CD14-positive monocyte (primary cell): ENCODE results near the gene MAPK1. TPM values are rescaled to one million over a fixed set of nuclear protein-coding genes. Genes with fewer than 3 reads are reported as not detected.

Source experiments
- DNase-seq, 3 donors: peaks; one replicate each; pipeline ENCODE4 v3.0.0-alpha.2; 2011 to 2022
- H2AFZ ChIP-seq: 2 replicates; pipeline ENCODE4 v1.6.0; 2012; ENCODE audit warnings: mild to moderate bottlenecking, low read depth, low read length, inconsistent platforms; ENCODE audit not compliant: insufficient read depth, poor library complexity, severe bottlenecking
- H3K27ac ChIP-seq, 2 donors: 1 replicate in 1 of 2; 2 replicates in 1 of 2; pipeline ENCODE4 v1.5.1; 2012 to 2013; ENCODE audit warnings: low read length in 2 of 2, control low read depth in 1 of 2, inconsistent platforms in 1 of 2, low read depth in 1 of 2, mild to moderate bottlenecking in 1 of 2
- H3K27me3 ChIP-seq, 2 donors: one replicate each; pipeline versions ENCODE4 v1.6.0 to v1.6.1; 2011 to 2013; ENCODE audit warnings: low read length in 2 of 2; ENCODE audit not compliant: control insufficient read depth in 2 of 2, insufficient read depth in 2 of 2
- H3K36me3 ChIP-seq, 2 donors: replicated peaks in 1 of 2; 1 replicate in 1 of 2; 2 replicates in 1 of 2; pipeline versions ENCODE4 v1.5.1 to v1.6.1; 2012 to 2013; ENCODE audit warnings: low read length in 2 of 2, control low read depth in 1 of 2, inconsistent platforms in 1 of 2, mild to moderate bottlenecking in 1 of 2; ENCODE audit not compliant: insufficient read depth in 2 of 2, control insufficient read depth in 1 of 2
- H3K4me1 ChIP-seq, 2 donors: 1 replicate in 1 of 2; 2 replicates in 1 of 2; pipeline versions ENCODE4 v1.5.1 to v1.6.1; 2012 to 2013; ENCODE audit warnings: low read length in 2 of 2, control low read depth in 1 of 2, inconsistent platforms in 1 of 2, mild to moderate bottlenecking in 1 of 2, moderate library complexity in 1 of 2; ENCODE audit not compliant: insufficient read depth in 2 of 2, control insufficient read depth in 1 of 2
- H3K4me2 ChIP-seq: replicated peaks from 2 replicates; pipeline ENCODE3; 2012; ENCODE audit warnings: low read length, moderate library complexity, mild to moderate bottlenecking; ENCODE audit not compliant: poor library complexity, severe bottlenecking; ENCODE audit errors: extremely low read depth
- H3K4me3 ChIP-seq, 3 experiments: fragments of 200-600 bp in 1 of 3; sonication (generic) in 1 of 3; replicated peaks in 1 of 3; 1 replicate in 2 of 3; 2 replicates in 1 of 3; pipeline ENCODE4 v1.5.1; 2011 to 2013; ENCODE audit warnings: low read length in 3 of 3, mild to moderate bottlenecking in 3 of 3, control low read depth in 2 of 3, low read depth in 2 of 3, inconsistent platforms in 1 of 3, moderate library complexity in 1 of 3
- H3K79me2 ChIP-seq: 2 replicates; pipeline ENCODE4 v1.6.0; 2012; ENCODE audit warnings: mild to moderate bottlenecking, control low read depth, inconsistent platforms, low read length, moderate library complexity; ENCODE audit not compliant: insufficient read depth
- H3K9ac ChIP-seq: 2 replicates; pipeline ENCODE4 v1.6.0; 2017; ENCODE audit warnings: low read length, mild to moderate bottlenecking; ENCODE audit not compliant: insufficient read depth, poor library complexity, severe bottlenecking
- H3K9me3 ChIP-seq, 2 donors: replicated peaks in 1 of 2; 1 replicate in 1 of 2; 2 replicates in 1 of 2; pipeline versions ENCODE4 v1.5.1 to v1.6.1; 2012 to 2013; ENCODE audit warnings: low read length in 2 of 2, control low read depth in 1 of 2; ENCODE audit not compliant: control insufficient read depth in 1 of 2, insufficient read depth in 1 of 2
- H4K20me1 ChIP-seq: 2 replicates; pipeline ENCODE4 v1.6.0; 2012; ENCODE audit warnings: mild to moderate bottlenecking, low read length, control low read depth, moderate library complexity; ENCODE audit not compliant: insufficient read depth
- H3K27ac Mint-ChIP-seq, 7 donors: one replicate each; pipeline ENCODE4 v1.8.0; 2020; ENCODE audit warnings: mild to moderate bottlenecking in 7 of 7, mixed read lengths in 7 of 7, moderate library complexity in 6 of 7, inconsistent platforms in 2 of 7
- H3K27me3 Mint-ChIP-seq, 3 donors: one replicate each; pipeline ENCODE4 v1.8.0; 2021 to 2022; ENCODE audit warnings: low read depth in 3 of 3, mild to moderate bottlenecking in 3 of 3, mixed read lengths in 3 of 3, moderate library complexity in 3 of 3, inconsistent platforms in 1 of 3
- H3K36me3 Mint-ChIP-seq, 2 donors: one replicate each; pipeline ENCODE4 v1.8.0; 2020; ENCODE audit warnings: mixed read lengths in 2 of 2, inconsistent platforms in 1 of 2, mild to moderate bottlenecking in 1 of 2
- H3K4me1 Mint-ChIP-seq: one replicate; pipeline ENCODE4 v1.8.0; 2020; ENCODE audit warnings: mild to moderate bottlenecking, mixed read lengths
- H3K4me3 Mint-ChIP-seq, 2 donors: one replicate each; pipeline ENCODE4 v1.8.0; 2020; ENCODE audit warnings: mild to moderate bottlenecking in 2 of 2, mixed read lengths in 2 of 2, moderate library complexity in 1 of 2
- H3K9me3 Mint-ChIP-seq, 7 donors: one replicate each; pipeline ENCODE4 v1.8.0; 2020 to 2022; ENCODE audit warnings: mixed read lengths in 7 of 7, mild to moderate bottlenecking in 6 of 7, moderate library complexity in 6 of 7, inconsistent platforms in 2 of 7
- WGBS: methylation state at CpG from one replicate; pipeline ENCODE4 v1.1.5; 2013; ENCODE audit warnings: missing lambda C conversion rate; ENCODE audit not compliant: insufficient coverage; 5-methylcytosine and 5-hydroxymethylcytosine counted together
- intact Hi-C, 2 donors: fragments of 100-400 bp; cut with micrococcal nuclease; formaldehyde crosslinking; loops; one replicate each; pipeline versions ENCODE4 v1.15.0 to v1.15.1; 2023
- polyA plus RNA-seq, 3 donors: library from polyadenylated mRNA; depleted of rRNA in 1 of 3; unstranded in 2 of 3; stranded (reverse) in 1 of 3; fragments of 300-500 nt in 2 of 3; fragments of >200 nt in 1 of 3; fragmentation: Illumina TruSeq in 2 of 3; gene quantifications; 1 replicate in 2 of 3; 2 replicates in 1 of 3; pipeline ENCODE4 v1.2.3, GENCODE V29; 2012 to 2021
- TF ChIP-seq, protein P1 (sequence below): fragments of 200-600 bp; IDR thresholded peaks from one replicate; pipeline ENCODE4 v1.8.0; 2022; ENCODE audit warnings: antibody characterized with exemption, mild to moderate bottlenecking

MAPK1 gene
- polyA plus RNA-seq, 3 donors = 47.0 to 148 (median 118) TPM

- no peak overlapping the region for H3K4me3 ChIP-seq
- H2AFZ ChIP-seq = no peak overlapping the region
- Mint-ChIP-seq H3K36me3 (peaks cover 85 to 88% of the 10 kb centered on the region in 2 donors), H3K27me3 (no peaks in the 10 kb centered on the region), H3K4me1 (no peaks in the 10 kb centered on the region), H3K4me3 (no peak overlapping the region), H3K9me3 (no peaks in the 10 kb centered on the region), H3K27ac (peak overlapping the region in 5 of 7 donors; percentile 18 to 81 (median 31))
- no peaks in the 10 kb centered on the region for H3K4me1 ChIP-seq
- H3K4me2 ChIP-seq = no peak overlapping the region
- no peaks in the 10 kb centered on the region for H3K27me3 ChIP-seq
- peaks cover 21% of the 10 kb centered on the region for H3K79me2 ChIP-seq
- H3K9ac ChIP-seq = no peak overlapping the region
- H3K27ac ChIP-seq = peak overlapping the region in 1 of 2 donors; percentile 60
- no peaks in the 10 kb centered on the region for H3K9me3 ChIP-seq
- peaks cover 84 to 99% of the 10 kb centered on the region in 2 donors for H3K36me3 ChIP-seq
- TF ChIP-seq, protein P1, sequence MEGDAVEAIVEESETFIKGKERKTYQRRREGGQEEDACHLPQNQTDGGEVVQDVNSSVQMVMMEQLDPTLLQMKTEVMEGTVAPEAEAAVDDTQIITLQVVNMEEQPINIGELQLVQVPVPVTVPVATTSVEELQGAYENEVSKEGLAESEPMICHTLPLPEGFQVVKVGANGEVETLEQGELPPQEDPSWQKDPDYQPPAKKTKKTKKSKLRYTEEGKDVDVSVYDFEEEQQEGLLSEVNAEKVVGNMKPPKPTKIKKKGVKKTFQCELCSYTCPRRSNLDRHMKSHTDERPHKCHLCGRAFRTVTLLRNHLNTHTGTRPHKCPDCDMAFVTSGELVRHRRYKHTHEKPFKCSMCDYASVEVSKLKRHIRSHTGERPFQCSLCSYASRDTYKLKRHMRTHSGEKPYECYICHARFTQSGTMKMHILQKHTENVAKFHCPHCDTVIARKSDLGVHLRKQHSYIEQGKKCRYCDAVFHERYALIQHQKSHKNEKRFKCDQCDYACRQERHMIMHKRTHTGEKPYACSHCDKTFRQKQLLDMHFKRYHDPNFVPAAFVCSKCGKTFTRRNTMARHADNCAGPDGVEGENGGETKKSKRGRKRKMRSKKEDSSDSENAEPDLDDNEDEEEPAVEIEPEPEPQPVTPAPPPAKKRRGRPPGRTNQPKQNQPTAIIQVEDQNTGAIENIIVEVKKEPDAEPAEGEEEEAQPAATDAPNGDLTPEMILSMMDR = no peak
- 98% methylated on average over 6 of the region's 9 CpGs for WGBS
- intact Hi-C loops = loop anchor here in 1 of 2 donors (10.0 kb wide), 1 partner anchor 134 kb away; no protein-coding TSS in a partner anchor
- DNase-seq = no peak
- peaks cover 76% of the 10 kb centered on the region for H4K20me1 ChIP-seq
These were observed 66.7 kb downstream of the MAPK1 start for GRCh38 chr22:21800552-21801303.

GRCh38 chr22:21797444-21798221 lies 69.8 kb downstream of the MAPK1 start:
- Mint-ChIP-seq H3K27ac (peak overlapping the region in 2 of 7 donors; percentile 32 to 69), H3K36me3 (peaks cover 61 to 75% of the 10 kb centered on the region in 2 donors), H3K4me3 (no peak overlapping the region), H3K4me1 (no peaks in the 10 kb centered on the region), H3K9me3 (no peaks in the 10 kb centered on the region), H3K27me3 (no peaks in the 10 kb centered on the region)
- DNase-seq = no peak
- H3K27ac ChIP-seq = peak overlapping the region in 1 of 2 donors; percentile 43
- no peak overlapping the region for H3K4me2 ChIP-seq
- H3K79me2 ChIP-seq = peaks cover 18% of the 10 kb centered on the region
- intact Hi-C loops = no loop called here
- H3K27me3 ChIP-seq = no peaks in the 10 kb centered on the region
- no peaks in the 10 kb centered on the region for H3K4me1 ChIP-seq
- H3K9ac ChIP-seq = no peak overlapping the region
- TF ChIP-seq, protein P1 = no peak
- H3K36me3 ChIP-seq = peaks cover 76 to 90% of the 10 kb centered on the region in 2 donors
- H4K20me1 ChIP-seq = peaks cover 61% of the 10 kb centered on the region
- WGBS = 93% methylated on average over 4 of the region's 5 CpGs
- H3K4me3 ChIP-seq = no peak overlapping the region
- no peaks in the 10 kb centered on the region for H3K9me3 ChIP-seq
- no peak overlapping the region for H2AFZ ChIP-seq
